Central memory CD8-positive, alpha-beta T cell (primary cell): ENCODE data around the gene DAD1.

Experiments used
- ATAC-seq: fragments of 150-1000 bp; cut with Tn5 transposase; replicated peaks from 2 replicates; pipeline ENCODE4 v1.10.0; 2022; ENCODE audit warnings: mild to moderate bottlenecking, moderate FRiP score, moderate number of reproducible peaks; ENCODE audit not compliant: poor library complexity, severe bottlenecking; ENCODE audit errors: extremely low read depth
- DNase-seq, 2 donors: peaks; one replicate each; pipeline ENCODE4 v3.0.0; 2021; ENCODE audit warnings: low spot score in 2 of 2
- H3K27ac Mint-ChIP-seq: one replicate; pipeline ENCODE4 v1.8.0; 2022; ENCODE audit warnings: low read depth, mild to moderate bottlenecking, moderate library complexity, mixed read lengths
- H3K27me3 Mint-ChIP-seq: one replicate; pipeline ENCODE4 v1.8.0; 2022; ENCODE audit warnings: mixed read lengths
- H3K36me3 Mint-ChIP-seq: one replicate; pipeline ENCODE4 v1.8.0; 2022; ENCODE audit warnings: mild to moderate bottlenecking, moderate library complexity, mixed read lengths; ENCODE audit not compliant: insufficient read depth
- H3K4me1 Mint-ChIP-seq: one replicate; pipeline ENCODE4 v1.8.0; 2022; ENCODE audit warnings: mixed read lengths
- H3K4me3 Mint-ChIP-seq: one replicate; pipeline ENCODE4 v1.8.0; 2022; ENCODE audit warnings: mild to moderate bottlenecking, moderate library complexity, mixed read lengths
- H3K9me3 Mint-ChIP-seq: one replicate; pipeline ENCODE4 v1.8.0; 2022; ENCODE audit warnings: mixed read lengths

DAD1 gene

GRCh38 chr14:22613736-22614239 is 24.8 kb upstream of the DAD1 start:
- ATAC-seq: no peak
- Mint-ChIP-seq H3K27me3 (no peaks in the 10 kb centered on the region), H3K4me3 (no peak overlapping the region), H3K9me3 (no peaks in the 10 kb centered on the region), H3K27ac (no peak overlapping the region), H3K36me3 (peaks cover 22% of the 10 kb centered on the region), H3K4me1 (no peaks in the 10 kb centered on the region)
- no peak for DNase-seq

DNA sequence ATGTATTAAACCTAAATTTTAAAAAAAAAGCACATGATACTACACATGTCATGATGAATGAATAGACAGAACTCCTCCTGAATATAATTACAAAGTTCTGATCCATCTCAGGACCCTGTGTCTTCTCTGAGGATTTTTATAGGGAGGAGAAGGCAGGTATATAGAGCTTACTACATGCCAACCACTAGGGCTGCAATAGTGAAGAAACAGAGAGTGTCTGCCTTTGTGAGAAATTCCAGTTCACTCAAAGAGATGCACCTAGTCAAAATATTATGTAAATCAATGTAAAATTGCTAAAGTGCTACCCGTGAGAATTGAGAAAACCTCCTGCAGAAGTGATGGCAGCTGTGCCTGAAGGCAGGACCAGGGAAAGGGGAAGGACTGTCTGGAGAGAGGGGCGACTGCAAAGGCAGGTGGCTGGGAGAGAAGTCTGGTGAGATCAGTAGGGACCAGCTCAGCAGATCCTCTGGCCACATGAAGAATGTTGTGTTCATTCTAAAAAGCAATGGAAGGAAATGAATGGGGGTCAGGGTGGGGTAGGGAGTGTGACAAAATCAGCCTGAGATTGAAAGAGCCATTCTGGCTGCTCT is 24.2 kb upstream of the DAD1 start:
- DNase-seq (no peak), ATAC-seq (no peak)
- no peak overlapping the region for H3K4me3 Mint-ChIP-seq
- no peaks in the 10 kb centered on the region for H3K27me3 Mint-ChIP-seq
- no peaks in the 10 kb centered on the region for H3K4me1 Mint-ChIP-seq
- H3K36me3 Mint-ChIP-seq: peaks cover 26% of the 10 kb centered on the region
- peak overlapping the region; percentile 7 for H3K27ac Mint-ChIP-seq
- H3K9me3 Mint-ChIP-seq: no peaks in the 10 kb centered on the region

- Mint-ChIP-seq H3K9me3 (no peaks in the 10 kb centered on the region), H3K4me3 (no peak overlapping the region), H3K27ac (no peak overlapping the region), H3K4me1 (no peaks in the 10 kb centered on the region), H3K36me3 (peaks cover 28% of the 10 kb centered on the region), H3K27me3 (no peaks in the 10 kb centered on the region)
- DNase-seq (no peak), ATAC-seq (no peak)
Observed at GRCh38 chr14:22610931-22611330, 21.9 kb upstream of the DAD1 start.

DNA sequence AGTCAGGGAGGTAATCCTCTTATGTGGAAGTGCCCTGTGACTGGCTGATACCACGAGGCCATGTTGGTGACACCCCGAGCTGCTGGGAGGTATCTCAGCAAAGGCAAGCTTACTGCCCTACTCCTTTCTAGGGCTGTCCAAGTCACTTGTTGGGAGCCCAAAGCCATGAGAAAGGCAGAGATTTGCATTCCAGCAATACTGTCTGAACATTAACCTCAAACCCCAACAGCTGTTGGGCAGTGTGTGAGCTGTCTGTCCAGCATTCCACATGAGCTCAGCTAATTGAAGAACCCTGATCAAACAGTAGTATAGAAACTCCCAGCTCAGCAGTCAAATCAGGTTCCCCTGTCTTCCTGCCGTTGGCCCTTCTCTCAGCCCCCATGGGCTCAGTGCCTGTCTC is 18.3 kb upstream of the DAD1 start:
- DNase-seq (no peak), ATAC-seq (no peak)
- H3K27ac Mint-ChIP-seq: no peak overlapping the region
- no peaks in the 10 kb centered on the region for H3K4me1 Mint-ChIP-seq
- H3K9me3 Mint-ChIP-seq: no peaks in the 10 kb centered on the region
- H3K4me3 Mint-ChIP-seq: no peak overlapping the region
- peaks cover 48% of the 10 kb centered on the region for H3K36me3 Mint-ChIP-seq
- no peaks in the 10 kb centered on the region for H3K27me3 Mint-ChIP-seq

- H3K4me3 Mint-ChIP-seq: no peak overlapping the region
- ATAC-seq (no peak), DNase-seq (no peak)
- no peaks in the 10 kb centered on the region for H3K27me3 Mint-ChIP-seq
- peaks cover 6% of the 10 kb centered on the region for H3K4me1 Mint-ChIP-seq
- H3K9me3 Mint-ChIP-seq: no peaks in the 10 kb centered on the region
- H3K27ac Mint-ChIP-seq: no peak overlapping the region
- H3K36me3 Mint-ChIP-seq: peaks cover 46% of the 10 kb centered on the region
Observed at GRCh38 chr14:22606380-22606779, 17.4 kb upstream of the DAD1 start.

DNA sequence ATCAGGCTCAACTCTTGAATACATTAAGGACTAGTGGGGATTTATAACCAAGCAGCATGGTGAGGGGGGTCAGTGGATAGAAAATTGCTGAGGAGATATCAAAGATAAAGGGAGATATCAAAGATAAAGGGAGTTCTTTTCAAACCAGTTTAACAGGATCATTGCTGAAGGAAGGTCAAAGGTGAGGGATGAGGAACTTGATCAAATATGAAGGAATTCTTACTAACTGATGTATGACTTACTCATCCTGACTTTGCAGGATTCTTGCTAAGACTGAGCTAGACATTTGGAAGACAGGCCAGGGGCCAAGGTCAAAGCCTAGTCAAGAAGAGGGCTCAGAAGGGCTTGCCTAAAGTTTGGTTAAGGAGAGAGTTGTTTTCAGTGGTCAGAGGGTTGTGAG is 13.8 kb upstream of the DAD1 start:
- Mint-ChIP-seq H3K9me3 (no peaks in the 10 kb centered on the region), H3K27me3 (no peaks in the 10 kb centered on the region), H3K4me1 (peaks cover 31% of the 10 kb centered on the region), H3K27ac (no peak overlapping the region), H3K36me3 (peaks cover 23% of the 10 kb centered on the region), H3K4me3 (no peak overlapping the region)
- DNase-seq (no peak), ATAC-seq (no peak)

DNA sequence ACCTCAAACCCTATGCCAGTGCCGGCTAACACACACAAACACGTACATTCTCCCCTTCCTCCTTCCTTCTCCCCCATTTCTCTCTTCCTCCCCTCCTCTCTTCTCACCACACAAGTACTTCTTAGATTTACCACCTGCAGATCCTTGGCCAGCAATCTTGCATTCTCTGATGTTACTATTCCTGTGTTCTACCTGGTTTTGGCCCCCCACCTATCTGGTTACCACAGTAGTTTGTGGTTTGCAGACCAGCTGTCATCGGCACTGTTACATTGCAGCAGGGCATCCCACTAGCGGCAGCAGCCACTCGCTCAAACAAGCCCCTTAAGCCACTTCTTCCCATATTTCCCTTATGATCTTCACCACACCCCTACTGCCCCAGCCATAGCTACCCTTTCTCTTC is 13.0 kb upstream of the DAD1 start:
- no peak overlapping the region for H3K27ac Mint-ChIP-seq
- H3K4me3 Mint-ChIP-seq: no peak overlapping the region
- no peak for ATAC-seq

DNA sequence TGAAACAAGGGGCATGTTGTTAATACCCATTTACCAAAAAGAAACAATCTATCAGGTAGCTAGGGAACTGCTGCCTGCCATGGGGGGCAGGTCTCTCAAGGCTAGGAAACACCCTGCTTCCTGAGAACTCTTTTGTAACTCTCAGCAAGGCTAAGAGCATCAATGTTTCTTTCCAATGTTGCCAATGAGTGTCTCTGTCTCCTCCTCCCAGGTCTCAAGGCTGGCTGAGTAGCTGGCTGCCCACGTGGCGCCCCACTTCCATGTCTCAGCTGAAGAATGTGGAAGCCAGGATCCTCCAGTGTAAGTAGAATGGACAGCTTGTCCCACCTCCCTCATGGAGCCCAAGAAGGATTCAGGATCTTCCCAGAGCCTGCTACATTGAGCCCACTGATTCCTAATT is 12.4 kb upstream of the DAD1 start:
- no peak for ATAC-seq
- H3K9me3 Mint-ChIP-seq: no peaks in the 10 kb centered on the region
- H3K4me1 Mint-ChIP-seq: peaks cover 36% of the 10 kb centered on the region
- no peak overlapping the region for H3K4me3 Mint-ChIP-seq
- no peaks in the 10 kb centered on the region for H3K27me3 Mint-ChIP-seq
- DNase-seq: no peak
- H3K36me3 Mint-ChIP-seq: peaks cover 23% of the 10 kb centered on the region
- no peak overlapping the region for H3K27ac Mint-ChIP-seq

More for the DNA sequence above, 13.0 kb upstream of the DAD1 start:
- peaks cover 36% of the 10 kb centered on the region for H3K4me1 Mint-ChIP-seq
- peaks cover 23% of the 10 kb centered on the region for H3K36me3 Mint-ChIP-seq
- no peaks in the 10 kb centered on the region for H3K27me3 Mint-ChIP-seq
- H3K9me3 Mint-ChIP-seq: no peaks in the 10 kb centered on the region
- DNase-seq: no peak

DNA sequence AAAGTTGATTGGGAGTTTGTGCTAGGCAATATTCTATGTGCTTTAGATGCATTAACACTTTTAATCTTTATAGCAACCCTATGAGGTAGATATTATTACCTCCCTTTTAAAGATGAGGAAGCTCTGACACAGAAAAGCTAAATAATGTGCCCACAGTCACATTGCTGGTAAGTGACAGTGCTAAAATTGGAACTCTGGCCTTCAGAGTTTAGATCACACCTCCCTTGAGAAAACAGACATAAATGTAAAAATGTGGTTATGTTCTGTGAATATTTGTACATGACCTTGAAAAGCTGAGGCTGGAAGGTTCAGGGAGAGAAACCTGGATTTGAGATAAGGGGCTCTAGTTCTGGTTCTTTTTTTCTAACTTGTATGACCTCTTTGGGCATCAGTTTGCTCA is 11.0 kb upstream of the DAD1 start:
- no peak for DNase-seq
- Mint-ChIP-seq H3K27me3 (peaks cover 4% of the 10 kb centered on the region), H3K4me1 (peaks cover 36% of the 10 kb centered on the region), H3K9me3 (no peaks in the 10 kb centered on the region), H3K4me3 (peak overlapping the region; percentile 15), H3K27ac (no peak overlapping the region), H3K36me3 (peaks cover 20% of the 10 kb centered on the region)
- no peak for ATAC-seq

DNA sequence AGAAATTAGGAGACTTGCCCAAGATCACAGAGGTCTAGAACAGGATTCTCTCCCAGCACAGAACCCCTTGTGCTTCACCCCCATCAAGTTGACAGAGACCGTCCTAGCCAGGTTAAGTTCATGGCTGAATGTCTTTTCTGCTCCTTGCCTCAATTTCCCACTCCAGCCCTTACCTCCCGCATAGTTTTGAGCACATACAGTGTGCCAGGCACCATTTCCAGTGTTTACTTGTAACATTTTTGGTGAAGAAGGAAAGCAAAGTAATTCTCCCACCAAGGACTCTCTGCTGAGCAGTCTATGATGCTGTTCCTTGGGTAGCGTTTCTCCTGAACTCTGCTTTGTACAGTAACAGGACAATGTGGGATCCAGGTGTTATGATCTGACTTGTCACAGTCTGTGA is 10.3 kb upstream of the DAD1 start:
- Mint-ChIP-seq H3K4me1 (peaks cover 36% of the 10 kb centered on the region), H3K27ac (peak overlapping the region; percentile 94), H3K27me3 (peaks cover 9% of the 10 kb centered on the region), H3K9me3 (no peaks in the 10 kb centered on the region), H3K4me3 (peak overlapping the region; percentile 98), H3K36me3 (peaks cover 14% of the 10 kb centered on the region)
- DNase-seq (no peak), ATAC-seq (no peak)

DNA sequence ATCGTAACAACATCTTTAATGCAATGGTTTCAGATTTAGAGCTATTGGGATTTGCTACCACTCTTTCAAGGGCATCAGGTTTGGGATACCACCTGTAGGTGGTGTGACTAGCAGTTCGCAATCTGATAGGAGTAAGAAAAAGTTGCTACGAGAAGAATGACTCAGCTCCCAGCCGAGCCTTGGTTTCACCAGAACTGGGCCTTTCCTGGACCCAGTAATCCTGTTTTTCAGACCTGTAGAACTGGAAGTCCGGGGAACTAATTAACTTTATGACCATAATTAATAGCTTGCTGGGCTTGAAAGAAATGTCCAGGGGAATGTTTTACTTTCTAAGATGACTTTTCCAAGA is 9.8 kb upstream of the DAD1 start:
- DNase-seq (no peak), ATAC-seq (peak; percentile 47)
- H3K4me3 Mint-ChIP-seq: peak overlapping the region; percentile 98
- H3K27me3 Mint-ChIP-seq: peaks cover 9% of the 10 kb centered on the region
- H3K27ac Mint-ChIP-seq: peak overlapping the region; percentile 94
- H3K9me3 Mint-ChIP-seq: no peaks in the 10 kb centered on the region
- peaks cover 10% of the 10 kb centered on the region for H3K36me3 Mint-ChIP-seq
- peaks cover 36% of the 10 kb centered on the region for H3K4me1 Mint-ChIP-seq

DNA sequence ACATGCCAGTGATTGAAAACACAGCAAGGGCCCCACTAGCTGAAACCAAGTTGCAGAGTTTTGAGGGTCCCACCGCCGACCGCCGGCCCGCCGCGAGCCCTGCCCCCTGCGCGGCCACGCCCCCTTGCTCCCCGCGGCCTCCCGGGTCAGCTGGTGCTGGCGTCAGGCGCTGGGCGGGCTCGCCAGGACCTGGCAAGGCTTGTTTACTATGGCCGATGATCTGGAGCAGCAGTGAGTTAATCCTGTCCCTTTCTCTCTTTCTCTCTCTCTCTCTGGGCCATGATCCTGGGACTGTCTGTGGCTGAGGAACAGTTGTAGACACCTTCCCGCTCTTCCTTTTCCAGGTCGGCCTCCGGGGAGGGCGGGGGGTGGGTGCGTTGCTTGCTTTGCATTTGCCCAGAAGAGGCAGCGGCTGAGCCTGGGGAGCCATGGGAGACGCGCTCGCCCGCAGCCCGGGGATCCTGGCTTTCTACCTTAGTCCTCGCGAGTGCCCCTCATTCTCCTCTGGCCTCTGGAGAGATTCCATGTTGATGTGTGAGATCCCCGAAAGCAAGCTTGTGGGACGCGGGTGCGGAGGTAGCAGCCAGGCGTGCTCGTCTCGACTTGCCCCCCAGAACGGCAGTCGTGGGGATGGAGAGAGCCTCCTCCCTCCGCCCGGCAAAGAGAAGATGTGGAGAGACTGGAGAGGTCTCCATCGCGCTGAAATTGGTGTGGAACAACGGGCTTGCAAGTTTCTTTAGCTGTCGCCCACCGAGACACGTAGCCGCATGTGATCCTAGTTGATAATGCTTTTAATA is 9.3 kb upstream of the DAD1 start, which contains the start of gene ABHD4:
Gene ABHD4 (plus strand): TSS at position 202 of the 797 bp plus-strand sequence. CDS start 7 bp downstream, at position 209.
- H3K36me3 Mint-ChIP-seq: peaks cover 6% of the 10 kb centered on the region
- peak within 1 kb of the TSS; percentile 98 for H3K4me3 Mint-ChIP-seq
- H3K27me3 Mint-ChIP-seq: peaks cover 9% of the 10 kb centered on the region
- no peaks in the 10 kb centered on the region for H3K9me3 Mint-ChIP-seq
- peak within 1 kb of the TSS; percentile 94 for H3K27ac Mint-ChIP-seq
- DNase-seq (peak; percentile 32 to 33), ATAC-seq (peak; percentile 83)
- H3K4me1 Mint-ChIP-seq: peaks cover 36% of the 10 kb centered on the region

DNA sequence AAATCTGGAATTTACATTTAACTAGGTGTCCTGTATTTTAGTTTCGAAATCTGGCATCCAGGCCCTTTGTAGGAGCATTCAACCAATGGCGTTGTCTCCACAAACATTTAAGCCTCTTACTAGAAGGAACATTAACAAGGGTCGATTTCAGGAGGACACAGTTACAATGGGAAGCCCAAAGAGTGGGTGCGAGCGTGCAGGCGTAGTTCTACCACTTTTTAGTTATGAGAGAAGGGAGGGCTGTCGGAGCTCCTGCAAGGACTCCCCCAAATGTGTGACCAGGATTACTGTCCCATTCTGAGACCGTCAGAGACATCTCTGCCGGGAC is 8.7 kb upstream of the DAD1 start:
- H3K4me3 Mint-ChIP-seq: peak overlapping the region; percentile 98
- ATAC-seq: no peak
- H3K27ac Mint-ChIP-seq: peak overlapping the region; percentile 94
- H3K27me3 Mint-ChIP-seq: peaks cover 9% of the 10 kb centered on the region
- H3K36me3 Mint-ChIP-seq: peaks cover 2% of the 10 kb centered on the region
- H3K4me1 Mint-ChIP-seq: peaks cover 36% of the 10 kb centered on the region
- DNase-seq: no peak
- no peaks in the 10 kb centered on the region for H3K9me3 Mint-ChIP-seq
